GM21423 (cell line): ENCODE results near the gene AK8.

ENCODE experiments used
- ATAC-seq: cut with Tn5 transposase; IDR thresholded peaks from one replicate; pipeline ENCODE4 v1.9.1; 2021; ENCODE audit warnings: mild to moderate bottlenecking, moderate library complexity; ENCODE audit not compliant: unreplicated experiment

AK8 gene

DNA sequence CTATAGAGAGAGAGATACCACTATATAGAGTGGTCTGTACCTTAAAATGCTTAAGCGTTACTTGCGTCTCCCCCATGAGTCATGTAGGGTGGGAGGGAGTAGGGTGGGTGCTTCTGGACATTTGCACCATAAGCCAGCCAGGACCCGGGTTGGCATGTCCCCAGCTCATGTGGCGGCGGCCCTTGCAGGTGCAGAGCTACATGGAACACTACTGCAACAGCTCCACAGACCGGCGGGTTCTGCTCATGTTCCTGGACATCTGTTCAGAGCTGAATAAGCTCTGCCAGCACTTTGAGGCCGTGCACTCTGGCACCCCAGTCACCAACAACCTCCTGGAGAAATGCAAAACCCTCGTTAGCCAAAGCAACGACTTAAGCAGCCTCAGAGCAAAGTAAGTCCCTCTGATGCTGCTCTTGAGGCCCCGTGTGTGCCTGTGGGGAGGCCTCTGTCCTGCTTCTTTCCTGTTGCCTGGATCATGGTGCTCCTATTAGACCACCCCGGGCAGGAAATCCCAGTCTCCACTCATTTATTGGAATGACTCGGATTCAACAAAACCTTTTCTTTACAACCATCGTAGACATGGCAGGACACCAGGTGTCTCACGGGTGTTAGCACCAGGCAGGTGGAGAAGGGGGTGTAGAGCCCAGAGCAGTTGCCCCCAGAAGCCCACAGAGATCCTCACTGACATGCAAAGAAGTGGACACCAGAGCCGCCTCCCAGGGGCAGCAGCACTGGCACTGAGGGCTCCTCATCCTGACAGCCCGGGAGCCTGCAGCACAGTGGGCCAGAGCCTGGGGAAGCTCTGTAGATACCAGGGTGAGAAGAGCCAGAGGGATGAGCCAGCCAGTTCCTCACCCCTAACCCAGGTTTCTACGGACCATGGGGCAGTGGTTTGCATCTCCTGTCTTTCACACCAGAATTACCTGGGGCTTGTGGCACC, 9.4 kb upstream of the AK8 start:
- no peak for ATAC-seq

DNA sequence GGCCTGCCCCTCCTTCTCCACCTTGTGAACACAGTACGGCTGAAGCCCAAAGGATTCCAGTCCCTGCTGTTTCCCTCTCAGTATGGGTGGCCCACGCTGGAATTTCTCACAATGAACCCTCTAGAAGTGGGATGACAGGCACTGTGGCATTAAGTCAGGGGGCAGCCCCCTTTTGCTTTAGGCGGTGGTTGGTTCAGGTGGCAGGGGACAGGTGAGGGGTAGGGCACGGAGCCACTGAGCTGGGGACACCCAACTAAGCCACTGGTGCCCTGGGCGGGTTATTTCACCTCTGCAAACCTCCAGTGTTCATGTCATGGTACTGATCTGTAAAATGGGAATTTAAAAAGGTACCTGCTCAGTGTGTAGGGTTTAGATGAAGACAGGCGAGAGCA, 8.2 kb upstream of the AK8 start:
- ATAC-seq = no peak

GRCh38 chr9:132885720-132886333, 7.7 kb upstream of the AK8 start:
- ATAC-seq = no peak

GRCh38 chr9:132883349-132884294, 5.5 kb upstream of the AK8 start:
- no peak for ATAC-seq

DNA sequence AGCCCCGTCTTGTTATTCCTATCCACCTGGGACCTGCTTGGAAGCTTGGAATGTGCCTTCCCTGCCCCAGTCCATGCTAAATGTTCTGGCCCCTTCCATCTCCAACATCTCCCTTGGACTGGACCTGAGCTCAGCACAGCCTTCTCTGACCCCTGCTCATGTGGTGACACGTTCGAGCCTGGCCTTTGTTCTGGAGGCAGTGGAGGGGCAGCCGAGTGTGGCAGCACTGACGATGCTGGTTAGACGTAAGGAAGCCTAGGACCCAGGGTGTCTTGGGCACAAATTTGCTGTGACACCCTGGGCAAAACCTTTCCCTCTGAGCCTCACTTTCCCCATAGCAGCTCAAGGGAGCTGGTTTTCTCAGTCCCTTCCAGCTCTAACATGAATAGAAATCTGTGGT, 4.5 kb upstream of the AK8 start:
- no peak for ATAC-seq

DNA sequence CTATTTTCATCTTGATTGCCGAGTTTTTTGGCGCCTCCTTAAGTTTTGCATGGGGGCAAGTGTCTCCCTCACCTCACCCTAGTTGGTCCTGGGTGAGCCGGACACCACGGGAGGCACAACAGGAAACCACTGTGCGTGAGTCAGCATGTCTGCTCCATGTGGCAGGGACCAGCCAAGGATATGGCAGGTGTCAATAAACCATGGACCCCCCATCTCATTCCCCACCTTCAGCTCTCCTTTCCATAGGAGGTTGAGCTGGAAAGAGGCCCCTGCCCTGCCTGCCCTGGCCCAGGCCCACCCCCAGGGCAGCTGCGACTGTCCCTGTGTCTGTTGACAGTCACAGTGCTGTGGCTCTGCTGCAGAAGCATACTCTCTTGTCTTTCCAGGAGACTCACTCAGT, 3.7 kb upstream of the AK8 start:
- no peak for ATAC-seq

GRCh38 chr9:132880324-132880661, 2.2 kb upstream of the AK8 start:
- ATAC-seq = no peak

DNA sequence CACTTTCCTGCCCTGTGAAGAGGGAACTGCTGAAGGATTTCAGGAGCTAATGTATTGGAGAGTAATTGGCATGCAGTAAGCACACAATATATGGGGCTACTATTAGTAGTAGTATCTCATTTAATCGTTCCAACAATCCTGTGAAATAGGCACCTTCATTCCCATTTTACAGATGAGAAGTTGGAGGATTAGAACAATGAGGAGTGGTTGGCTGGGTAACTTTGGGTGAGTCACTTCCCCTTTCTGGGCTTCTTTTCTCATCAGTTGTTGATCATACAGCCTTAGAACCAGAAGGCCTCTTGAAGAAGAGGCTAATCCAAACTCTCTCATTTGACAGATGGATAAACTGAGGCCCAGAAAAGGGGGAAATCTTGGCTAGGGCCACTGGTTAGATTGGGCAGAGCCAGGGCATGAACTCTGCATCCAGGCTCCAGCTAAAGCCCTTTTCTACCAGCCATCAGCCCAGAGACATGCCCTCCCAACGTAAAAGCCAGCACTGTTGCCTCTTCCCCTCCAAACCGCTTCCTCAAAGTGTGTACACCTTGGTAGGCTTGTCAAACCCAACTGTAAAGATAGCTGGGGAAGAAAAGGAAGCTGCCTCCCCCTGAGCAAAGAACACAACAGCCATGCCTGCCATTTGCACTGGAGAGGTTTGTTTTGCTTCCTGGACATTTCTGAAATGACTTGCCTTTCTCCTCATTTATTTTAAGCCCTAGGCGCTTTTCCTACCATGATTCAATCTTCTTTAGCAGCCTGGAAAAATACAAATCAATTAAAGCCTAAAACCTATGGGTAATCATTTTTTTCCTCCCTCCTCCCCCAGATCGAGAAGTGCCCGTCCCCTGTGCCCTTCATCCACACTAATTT, 1.6 kb upstream of the AK8 start:
- ATAC-seq = no peak

DNA sequence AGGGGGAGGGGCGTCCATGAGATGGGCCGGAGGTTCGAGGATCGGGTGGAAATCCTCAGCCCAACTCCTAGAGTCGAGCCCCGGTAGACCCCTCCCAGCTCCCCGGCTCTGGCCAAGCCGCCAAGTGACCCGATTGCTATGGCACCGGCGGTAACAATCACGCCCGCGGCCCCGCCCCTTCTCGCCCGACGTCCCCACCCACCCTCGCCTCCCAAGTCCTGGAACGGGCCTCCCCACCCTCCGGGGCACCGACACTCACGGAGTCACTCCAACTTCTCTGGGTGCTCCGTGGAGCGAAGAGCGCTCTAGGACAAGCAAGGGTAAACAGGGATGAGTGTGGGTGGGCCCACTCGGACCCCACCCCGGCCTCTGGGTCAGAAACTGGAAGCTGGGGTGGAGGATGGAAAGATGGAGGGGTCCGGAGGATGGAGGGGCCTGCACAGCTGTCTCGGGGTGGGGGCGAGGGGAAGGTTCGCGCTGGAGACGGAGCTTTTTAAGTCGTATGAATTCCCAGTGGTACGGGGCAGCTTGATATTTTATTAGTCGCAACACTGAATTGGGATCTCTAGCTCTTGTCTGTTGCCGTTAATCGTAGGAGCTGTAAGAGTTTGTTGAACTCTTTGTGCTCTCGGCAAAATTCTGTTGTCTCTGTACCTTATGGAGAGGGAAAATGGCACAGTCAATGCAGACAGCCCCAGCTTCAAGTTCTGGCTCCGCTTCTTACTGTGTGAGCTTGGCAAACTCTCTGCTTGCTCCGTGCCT, 792 bp upstream of the AK8 start, which contains the start of gene SPACA9:
SPACA9 (plus strand) TSS at position 204 of the 762 bp plus-strand sequence. CDS start 5,050 bp downstream, outside the sequence.
- no peak for ATAC-seq

- no peak for ATAC-seq
Observed at GRCh38 chr9:132877458-132877823, 643 bp downstream of the AK8 start.

DNA sequence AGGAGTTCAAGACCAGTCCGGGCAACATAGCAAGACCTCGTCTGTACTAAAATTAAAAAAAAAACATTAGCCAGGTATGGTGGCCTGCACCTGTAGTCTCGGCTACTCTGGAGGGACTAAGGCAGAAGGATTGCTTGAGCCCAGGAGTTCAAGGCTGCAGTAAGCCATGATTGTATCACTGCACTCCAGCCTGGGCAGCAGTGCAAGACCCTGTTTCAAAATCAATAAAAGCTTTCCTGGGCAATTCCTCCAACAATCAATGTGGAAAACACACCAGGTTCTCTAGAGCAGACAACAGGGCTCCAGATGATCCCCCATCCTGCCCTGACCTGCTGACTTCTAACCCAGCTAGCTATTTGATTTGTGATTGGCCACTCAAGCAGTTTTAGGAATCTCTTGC, 1.2 kb downstream of the AK8 start:
- no peak for ATAC-seq

GRCh38 chr9:132875159-132875558, 2.9 kb downstream of the AK8 start:
- ATAC-seq = no peak

GRCh38 chr9:132873403-132873802, 4.7 kb downstream of the AK8 start:
- no peak for ATAC-seq

GRCh38 chr9:132869266-132869665, 8.8 kb downstream of the AK8 start:
- ATAC-seq = no peak

DNA sequence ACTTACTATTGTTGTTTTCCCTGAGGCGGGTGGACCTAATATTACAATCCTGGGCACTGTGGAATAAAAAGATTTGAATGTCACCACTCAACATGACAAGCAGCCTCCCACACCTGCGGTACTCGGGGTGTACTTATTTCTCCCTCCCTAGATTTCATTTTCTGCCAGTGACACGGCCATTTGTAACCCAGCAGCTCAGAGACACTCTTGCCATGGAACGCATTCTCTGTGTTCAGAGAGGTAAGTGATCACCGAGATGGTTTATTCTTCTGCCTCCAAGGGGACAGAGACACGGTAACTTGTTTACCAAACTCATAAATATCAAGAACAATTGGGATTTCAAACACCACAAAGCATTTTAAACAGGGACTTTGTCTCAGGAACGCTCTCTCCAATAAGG, 11.2 kb downstream of the AK8 start:
- ATAC-seq = no peak

- no peak for ATAC-seq
Observed at GRCh38 chr9:132864691-132865090, 13.4 kb downstream of the AK8 start.

DNA sequence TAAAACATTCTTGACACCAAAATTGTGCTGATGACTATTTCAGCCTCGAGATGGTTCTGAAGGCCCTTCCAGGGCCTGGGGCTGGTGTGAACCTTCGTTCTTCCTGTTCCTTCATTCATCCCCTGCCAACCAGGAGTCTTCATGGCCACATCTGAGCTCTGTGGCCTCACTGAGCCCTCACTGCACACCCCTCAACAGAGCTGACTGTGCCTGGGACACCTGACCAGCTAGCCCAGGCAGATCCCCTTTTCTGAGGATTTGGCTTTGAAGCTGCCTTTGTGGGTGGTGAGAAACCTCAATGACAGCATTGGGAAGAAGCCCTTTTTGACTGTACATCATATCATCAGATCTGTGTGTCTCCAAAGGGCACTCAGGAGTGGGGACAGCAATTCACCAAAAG, 13.8 kb downstream of the AK8 start:
- no peak for ATAC-seq

GRCh38 chr9:132863096-132863495, 15.0 kb downstream of the AK8 start:
- no peak for ATAC-seq

DNA sequence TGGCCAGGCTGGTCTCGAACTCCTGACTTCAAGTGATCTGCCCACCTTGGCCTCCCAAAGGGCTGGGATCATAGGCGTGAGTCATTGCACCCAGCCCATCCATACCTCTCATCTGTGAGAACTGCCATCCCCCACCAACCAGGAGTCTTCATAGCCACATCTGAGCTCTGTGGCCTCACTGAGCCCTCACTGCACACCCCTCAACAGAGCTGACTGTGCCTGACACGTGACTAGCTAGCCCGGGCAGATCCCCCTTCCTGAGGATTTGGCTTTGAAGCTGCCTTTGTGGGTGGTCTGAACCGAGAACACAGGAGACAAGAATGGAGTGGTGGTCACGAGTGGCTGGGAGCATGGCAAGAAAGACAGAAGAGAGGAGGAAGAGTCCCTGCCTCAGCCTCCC, 15.6 kb downstream of the AK8 start:
- ATAC-seq = no peak

DNA sequence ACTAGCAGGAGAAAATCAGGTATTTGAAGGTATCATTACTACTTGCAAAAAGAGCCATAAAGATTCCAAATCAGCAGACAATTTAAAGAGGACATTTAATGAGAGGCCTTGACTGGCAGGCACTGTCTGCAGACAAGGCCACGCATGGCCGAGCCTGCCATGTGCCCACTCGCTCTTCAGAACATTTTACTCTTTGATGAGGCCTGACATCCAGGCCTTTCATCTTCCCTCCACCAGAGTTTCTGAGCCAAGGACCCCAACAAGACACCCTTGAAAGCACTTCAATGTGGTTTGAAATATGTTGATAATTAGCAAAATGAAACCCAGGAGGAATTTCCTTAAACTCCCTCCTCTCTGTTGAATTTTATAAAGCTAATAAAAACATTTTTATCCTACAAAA, 16.4 kb downstream of the AK8 start:
- no peak for ATAC-seq
